Measurements from ENCODE around the gene IL2RA. TPM values are rescaled to one million over a fixed set of nuclear protein-coding genes. Genes with fewer than 3 reads are reported as not detected.

Gene IL2RA
- total RNA-seq, 1 donor: not detected

- Histone ChIP-seq H4K20me1 (ENCODE audit: insufficient read depth, low read length) (no peaks in the 10 kb centered on the region), H3K36me3 (ENCODE audit: insufficient read depth, low read length) (no peaks in the 10 kb centered on the region), H3K27ac (ENCODE audit: low read depth, low read length) (no peak overlapping the region), H3K9me3 (ENCODE audit: low read depth, low read length) (no peaks in the 10 kb centered on the region), H3K4me2 (ENCODE audit: insufficient read depth, low read length) (no peak overlapping the region), H3K4me3 (ENCODE audit: insufficient read depth, low read length) (no peak overlapping the region), H3K79me2 (ENCODE audit: insufficient read depth, low read length) (no peaks in the 10 kb centered on the region), H2AFZ (ENCODE audit: low read length) (no peak overlapping the region), H3K27me3 (ENCODE audit: insufficient read depth, low read length) (no peaks in the 10 kb centered on the region), H3K4me1 (ENCODE audit: insufficient read depth, low read length) (no peaks in the 10 kb centered on the region)
- no peak for DNase-seq (ENCODE audit: insufficient read length, low spot score, missing footprints)
- no peak for TF ChIP-seq CTCF (IDR thresholded peaks at IDR 0.05; ENCODE audit: extremely low read depth, low read depth, low read length)
Measured at GRCh38 chr10:5970527-5970926, 91.6 kb downstream of the IL2RA start.

GRCh38 chr10:5970066-5970465 is 92.1 kb downstream of the IL2RA start:
- no peak overlapping the region for H3K27ac ChIP-seq (ENCODE audit: low read depth, low read length)
- H3K79me2 ChIP-seq (ENCODE audit: insufficient read depth, low read length): no peaks in the 10 kb centered on the region
- no peaks in the 10 kb centered on the region for H3K27me3 ChIP-seq (ENCODE audit: insufficient read depth, low read length)
- no peak overlapping the region for H3K4me2 ChIP-seq (ENCODE audit: insufficient read depth, low read length)
- no peaks in the 10 kb centered on the region for H3K9me3 ChIP-seq (ENCODE audit: low read depth, low read length)
- H2AFZ ChIP-seq (ENCODE audit: low read length): no peak overlapping the region
- no peak for DNase-seq (ENCODE audit: insufficient read length, low spot score, missing footprints)
- no peaks in the 10 kb centered on the region for H3K4me1 ChIP-seq (ENCODE audit: insufficient read depth, low read length)
- no peak for TF ChIP-seq CTCF (IDR thresholded peaks at IDR 0.05; ENCODE audit: extremely low read depth, low read depth, low read length)
- H3K36me3 ChIP-seq (ENCODE audit: insufficient read depth, low read length): no peaks in the 10 kb centered on the region
- no peak overlapping the region for H3K4me3 ChIP-seq (ENCODE audit: insufficient read depth, low read length)
- no peaks in the 10 kb centered on the region for H4K20me1 ChIP-seq (ENCODE audit: insufficient read depth, low read length)

- H3K9me3 ChIP-seq (ENCODE audit: low read depth, low read length): no peaks in the 10 kb centered on the region
- DNase-seq (ENCODE audit: insufficient read length, low spot score, missing footprints): no peak
- H3K4me2 ChIP-seq (ENCODE audit: insufficient read depth, low read length): no peak overlapping the region
- no peaks in the 10 kb centered on the region for H3K27me3 ChIP-seq (ENCODE audit: insufficient read depth, low read length)
- H3K27ac ChIP-seq (ENCODE audit: low read depth, low read length): no peak overlapping the region
- no peaks in the 10 kb centered on the region for H4K20me1 ChIP-seq (ENCODE audit: insufficient read depth, low read length)
- no peak overlapping the region for H2AFZ ChIP-seq (ENCODE audit: low read length)
- no peaks in the 10 kb centered on the region for H3K4me1 ChIP-seq (ENCODE audit: insufficient read depth, low read length)
- no peak overlapping the region for H3K4me3 ChIP-seq (ENCODE audit: insufficient read depth, low read length)
- no peaks in the 10 kb centered on the region for H3K79me2 ChIP-seq (ENCODE audit: insufficient read depth, low read length)
- no peak for TF ChIP-seq CTCF (IDR thresholded peaks at IDR 0.05; ENCODE audit: extremely low read depth, low read depth, low read length)
- no peaks in the 10 kb centered on the region for H3K36me3 ChIP-seq (ENCODE audit: insufficient read depth, low read length)
Measured at GRCh38 chr10:5968681-5969453, 93.3 kb downstream of the IL2RA start.

GRCh38 chr10:5968037-5968680 is 94.0 kb downstream of the IL2RA start:
- Histone ChIP-seq H3K27ac (ENCODE audit: low read depth, low read length) (no peak overlapping the region), H3K4me3 (ENCODE audit: insufficient read depth, low read length) (no peak overlapping the region), H4K20me1 (ENCODE audit: insufficient read depth, low read length) (no peaks in the 10 kb centered on the region), H3K9me3 (ENCODE audit: low read depth, low read length) (no peaks in the 10 kb centered on the region), H3K4me1 (ENCODE audit: insufficient read depth, low read length) (no peaks in the 10 kb centered on the region), H2AFZ (ENCODE audit: low read length) (no peak overlapping the region), H3K4me2 (ENCODE audit: insufficient read depth, low read length) (no peak overlapping the region), H3K27me3 (ENCODE audit: insufficient read depth, low read length) (no peaks in the 10 kb centered on the region), H3K79me2 (ENCODE audit: insufficient read depth, low read length) (no peaks in the 10 kb centered on the region), H3K36me3 (ENCODE audit: insufficient read depth, low read length) (no peaks in the 10 kb centered on the region)
- no peak for DNase-seq (ENCODE audit: insufficient read length, low spot score, missing footprints)
- no peak for TF ChIP-seq CTCF (IDR thresholded peaks at IDR 0.05; ENCODE audit: extremely low read depth, low read depth, low read length)
